A549 (cell line): ENCODE results near the gene ABCC1.

Experiments
- CBX2 ChIP-seq: fragments of 200-600 bp; sonication (generic); IDR thresholded peaks from 2 replicates; pipeline ENCODE4 v1.6.1; 2016; ENCODE audit warnings: low read depth, mild to moderate bottlenecking, borderline replicate concordance
- CTCF ChIP-seq: fragments of >200 bp; sonication (Bioruptor Twin); formaldehyde crosslinking; IDR thresholded peaks from 3 replicates; pipeline ENCODE4 v1.5.1; 2016
- MAFK ChIP-seq: fragments of 450-650 bp; IDR thresholded peaks from 2 replicates; pipeline ENCODE4 v1.6.1; 2014; ENCODE audit not compliant: partially characterized antibody
- RFX5 ChIP-seq: fragments of 450-650 bp; IDR thresholded peaks from 2 replicates; pipeline ENCODE4 v1.7.1; 2014; ENCODE audit warnings: antibody characterized with exemption, mild to moderate bottlenecking, moderate library complexity
- SMC3 ChIP-seq: fragments of >200 bp; sonication (Bioruptor Twin); formaldehyde crosslinking; IDR thresholded peaks from 3 replicates; pipeline ENCODE4 v1.6.1; 2018; ENCODE audit warnings: inconsistent platforms
- TF ChIP-seq, protein P1 (sequence below): fragments of 450-650 bp; IDR thresholded peaks from 2 replicates; pipeline ENCODE4 v1.6.1; 2014; ENCODE audit warnings: antibody characterized with exemption

GRCh38 chr16:16111639-16112038 lies 162.2 kb downstream of the ABCC1 start:
- TF ChIP-seq CBX2 (no peak), CTCF (no peak), MAFK (no peak), SMC3 (no peak), RFX5 (no peak)
- TF ChIP-seq, protein P1, sequence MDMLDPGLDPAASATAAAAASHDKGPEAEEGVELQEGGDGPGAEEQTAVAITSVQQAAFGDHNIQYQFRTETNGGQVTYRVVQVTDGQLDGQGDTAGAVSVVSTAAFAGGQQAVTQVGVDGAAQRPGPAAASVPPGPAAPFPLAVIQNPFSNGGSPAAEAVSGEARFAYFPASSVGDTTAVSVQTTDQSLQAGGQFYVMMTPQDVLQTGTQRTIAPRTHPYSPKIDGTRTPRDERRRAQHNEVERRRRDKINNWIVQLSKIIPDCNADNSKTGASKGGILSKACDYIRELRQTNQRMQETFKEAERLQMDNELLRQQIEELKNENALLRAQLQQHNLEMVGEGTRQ, result no peak
